Epithelial cell of prostate (primary cell): ENCODE results near the gene TTC22.

Experiments
- DNase-seq: peaks from one replicate; pipeline ENCODE4 v3.0.0-alpha.2; 2011; ENCODE audit warnings: low read depth, low spot score
- H3K27ac ChIP-seq: fragments of 450-650 bp; 2 replicates; pipeline ENCODE4 v1.5.1; 2017; ENCODE audit warnings: mild to moderate bottlenecking

Gene TTC22

GRCh38 chr1:54810153-54810942 is 9.2 kb upstream of the TTC22 start:
- DNase-seq, result no peak
- H3K27ac ChIP-seq, result no peak overlapping the region

- DNase-seq, result no peak
- H3K27ac ChIP-seq, result no peak overlapping the region
Observed at GRCh38 chr1:54809496-54810074, 8.5 kb upstream of the TTC22 start.

- no peak for DNase-seq
- no peak overlapping the region for H3K27ac ChIP-seq
Observed at GRCh38 chr1:54808443-54809207, 7.5 kb upstream of the TTC22 start.

GRCh38 chr1:54807756-54808155 is 6.6 kb upstream of the TTC22 start:
- no peak for DNase-seq
- no peak overlapping the region for H3K27ac ChIP-seq

GRCh38 chr1:54806931-54807611 is 5.9 kb upstream of the TTC22 start:
- DNase-seq, result no peak
- H3K27ac ChIP-seq, result no peak overlapping the region

GRCh38 chr1:54805981-54806381 is 4.9 kb upstream of the TTC22 start:
- no peak overlapping the region for H3K27ac ChIP-seq
- DNase-seq, result no peak

GRCh38 chr1:54805466-54805865 is 4.3 kb upstream of the TTC22 start:
- H3K27ac ChIP-seq, result peak overlapping the region; percentile 49
- DNase-seq, result no peak

- peak overlapping the region; percentile 49 for H3K27ac ChIP-seq
- no peak for DNase-seq
Observed at GRCh38 chr1:54804471-54805132, 3.5 kb upstream of the TTC22 start.

GRCh38 chr1:54803761-54804470 is 2.8 kb upstream of the TTC22 start:
- peak overlapping the region; percentile 49 for H3K27ac ChIP-seq
- no peak for DNase-seq

GRCh38 chr1:54800041-54800898 is 853 bp downstream of the TTC22 start:
- H3K27ac ChIP-seq, result peak overlapping the region; percentile 58
- no peak for DNase-seq

GRCh38 chr1:54798769-54799641 is 2.1 kb downstream of the TTC22 start:
- no peak for DNase-seq
- H3K27ac ChIP-seq, result peak overlapping the region; percentile 37

GRCh38 chr1:54798206-54798605 is 2.9 kb downstream of the TTC22 start:
- H3K27ac ChIP-seq, result peak overlapping the region; percentile 37
- DNase-seq, result no peak

- no peak for DNase-seq
- H3K27ac ChIP-seq, result peak overlapping the region; percentile 74
Observed at GRCh38 chr1:54796902-54797301, 4.2 kb downstream of the TTC22 start.

- no peak for DNase-seq
- peak overlapping the region; percentile 74 for H3K27ac ChIP-seq
Observed at GRCh38 chr1:54795841-54796468, 5.2 kb downstream of the TTC22 start.

GRCh38 chr1:54795356-54795665 is 5.8 kb downstream of the TTC22 start:
- DNase-seq, result no peak
- peak overlapping the region; percentile 74 for H3K27ac ChIP-seq

- DNase-seq, result no peak
Observed at GRCh38 chr1:54794451-54795355, 6.4 kb downstream of the TTC22 start.

More at GRCh38 chr1:54794451-54795355, 6.4 kb downstream of the TTC22 start:
- H3K27ac ChIP-seq, result peak overlapping the region; percentile 74
